GM21619 (cell line): ENCODE measurements around the gene BLM.
"Not testable (repeated sequence)": the region's sequence is repeated elsewhere in the genome, so short reads cannot be mapped to it uniquely, and the experiment has no call there.

ENCODE experiments used
- ATAC-seq: cut with Tn5 transposase; IDR thresholded peaks from one replicate; pipeline ENCODE4 v1.9.1; 2021; ENCODE audit not compliant: unreplicated experiment

The BLM gene

GRCh38 chr15:90716976-90717821, at the start of gene BLM:
BLM (plus strand) TSS chr15:90717346; CDS start chr15:90747393, 30,047 bp downstream.
- peak; percentile 99 for ATAC-seq

DNA sequence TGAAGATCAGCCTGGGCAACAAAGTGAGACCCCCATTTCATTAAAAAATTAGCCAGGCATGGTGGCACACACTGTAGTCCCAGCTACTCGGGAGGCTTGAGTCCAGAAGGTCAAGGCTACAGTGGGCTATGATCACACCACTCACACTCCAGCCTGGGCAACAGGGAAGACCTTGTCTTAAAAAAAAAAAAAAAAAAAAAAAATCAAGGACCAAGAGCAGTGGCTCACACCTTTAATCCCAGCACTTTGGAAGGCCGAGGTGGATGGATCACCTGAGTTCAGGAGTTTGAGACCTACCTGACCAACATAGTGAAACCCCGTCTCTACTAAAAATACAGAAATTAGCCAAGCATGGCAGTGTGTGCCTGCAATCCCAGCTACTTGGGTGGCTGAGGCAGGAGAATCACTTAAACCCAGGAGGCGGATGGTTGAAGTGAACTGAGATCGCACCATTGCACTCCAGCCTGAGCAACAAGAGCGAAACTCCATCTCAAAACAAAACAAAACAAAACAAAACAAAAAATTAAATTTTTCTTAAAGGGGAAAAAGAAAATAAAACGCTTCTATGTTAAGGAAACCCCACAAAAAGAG, 49.3 kb upstream of the BLM start:
- ATAC-seq: not testable (repeated sequence)

GRCh38 chr15:90670631-90671030, 46.5 kb upstream of the BLM start:
- not testable (repeated sequence) for ATAC-seq

DNA sequence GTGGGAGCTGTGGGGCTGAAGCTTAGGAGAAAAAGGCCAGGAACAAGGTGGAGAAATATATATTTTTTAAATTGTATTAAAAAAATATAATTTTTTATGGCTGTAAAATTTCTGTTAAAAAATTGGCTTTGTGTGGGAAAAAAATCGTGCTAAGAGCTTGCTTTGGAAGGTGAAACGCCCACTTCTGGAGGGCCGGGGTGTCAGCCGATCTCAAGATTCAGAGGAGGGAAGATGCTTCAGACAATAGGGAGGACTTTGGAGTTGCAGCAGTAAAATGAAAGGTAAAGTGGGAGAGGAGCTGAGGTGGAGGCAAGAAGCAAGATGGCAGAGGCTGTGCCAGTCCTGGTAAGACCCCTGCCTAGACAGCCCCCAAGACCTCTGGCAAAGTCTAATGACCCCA, 45.9 kb upstream of the BLM start:
- no peak for ATAC-seq

- not testable (repeated sequence) for ATAC-seq
These were observed 43.8 kb upstream of the BLM start for GRCh38 chr15:90673357-90673756.

- no peak for ATAC-seq
These were observed 42.7 kb upstream of the BLM start for GRCh38 chr15:90674476-90674875.

DNA sequence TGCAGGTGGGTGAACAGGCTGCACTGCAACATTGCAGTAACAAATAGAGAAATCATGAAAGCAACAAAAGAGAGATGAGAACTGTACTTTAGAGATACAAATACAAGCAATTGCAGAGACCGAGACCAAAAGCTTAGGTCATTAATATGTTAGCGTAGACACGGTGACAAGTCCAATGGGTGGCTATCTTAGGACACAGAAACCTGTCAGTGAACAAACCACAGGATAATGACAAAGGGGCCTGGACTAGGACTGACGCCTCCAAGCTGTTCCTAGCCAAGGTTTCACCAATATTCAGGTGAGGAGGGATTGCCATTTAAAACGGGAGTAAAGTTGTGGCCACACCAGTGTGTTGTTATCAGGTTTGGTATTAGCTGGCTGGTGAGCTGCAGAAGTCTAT, 41.7 kb upstream of the BLM start:
- no peak for ATAC-seq

DNA sequence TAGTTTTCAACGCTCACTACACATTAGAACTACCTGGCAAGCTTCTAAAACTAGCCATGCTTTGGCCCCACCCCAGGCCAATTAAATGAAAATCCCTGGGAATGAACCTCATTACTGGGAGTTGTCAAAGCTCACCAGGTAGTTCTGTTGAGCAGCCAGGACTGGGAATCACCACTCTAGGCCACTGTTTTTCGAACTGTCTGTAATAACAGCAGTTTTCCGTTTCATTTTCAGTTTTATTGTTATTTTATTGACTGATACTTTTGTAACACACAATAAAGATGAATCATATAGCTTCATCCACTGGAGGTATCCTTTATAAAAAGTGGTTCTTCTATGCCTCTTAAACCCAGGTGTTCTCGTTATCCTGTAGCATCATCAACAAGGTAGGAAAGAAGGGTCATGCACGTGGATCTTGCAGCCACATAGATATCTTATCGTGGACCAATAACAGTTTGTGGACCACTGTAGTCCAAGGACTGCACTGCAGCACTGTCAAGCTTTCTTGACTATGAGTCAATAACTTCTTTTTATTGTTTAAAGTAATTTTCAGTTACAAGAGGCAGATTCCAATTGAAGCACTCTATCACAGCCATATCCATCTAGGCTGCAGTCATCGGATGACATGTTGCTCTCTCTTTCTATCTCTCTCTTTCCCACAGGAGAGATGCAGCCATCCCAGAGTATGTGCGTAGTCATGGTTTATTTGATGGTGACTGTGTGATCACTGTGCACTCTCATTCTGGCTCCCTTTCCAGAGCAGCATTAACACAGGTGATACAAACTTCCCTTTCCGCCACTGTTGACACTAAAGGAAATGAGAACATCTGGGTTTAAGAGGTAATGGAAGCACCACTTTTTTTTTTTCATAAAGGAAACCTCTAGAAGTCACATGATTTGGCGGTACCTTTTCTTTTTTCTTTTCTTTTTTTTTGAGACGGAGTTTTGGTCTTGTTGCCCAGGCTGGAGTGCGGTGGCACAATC, 39.0 kb upstream of the BLM start:
- no peak for ATAC-seq

DNA sequence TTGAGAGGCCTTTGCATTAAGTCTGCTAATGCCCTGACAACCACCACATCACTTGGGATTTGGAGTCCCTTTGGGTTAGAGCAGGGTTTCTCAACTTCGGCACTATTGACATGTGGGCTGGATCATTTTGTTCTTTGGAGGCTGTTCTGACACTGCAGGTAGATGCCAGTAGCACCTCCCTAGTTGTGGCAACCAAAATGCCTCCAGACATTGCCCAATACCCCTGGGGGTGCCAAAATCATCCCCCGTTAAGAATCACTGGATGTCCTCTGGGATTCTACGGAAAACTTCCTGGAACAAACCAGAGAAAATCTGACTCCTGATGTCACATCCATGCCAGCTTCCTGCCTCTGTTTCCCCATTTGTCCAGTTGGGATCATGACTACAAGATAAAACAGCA, 37.2 kb upstream of the BLM start:
- no peak for ATAC-seq

GRCh38 chr15:90680371-90680935, 36.7 kb upstream of the BLM start:
- no peak for ATAC-seq

GRCh38 chr15:90681056-90681455, 36.1 kb upstream of the BLM start:
- no peak for ATAC-seq

DNA sequence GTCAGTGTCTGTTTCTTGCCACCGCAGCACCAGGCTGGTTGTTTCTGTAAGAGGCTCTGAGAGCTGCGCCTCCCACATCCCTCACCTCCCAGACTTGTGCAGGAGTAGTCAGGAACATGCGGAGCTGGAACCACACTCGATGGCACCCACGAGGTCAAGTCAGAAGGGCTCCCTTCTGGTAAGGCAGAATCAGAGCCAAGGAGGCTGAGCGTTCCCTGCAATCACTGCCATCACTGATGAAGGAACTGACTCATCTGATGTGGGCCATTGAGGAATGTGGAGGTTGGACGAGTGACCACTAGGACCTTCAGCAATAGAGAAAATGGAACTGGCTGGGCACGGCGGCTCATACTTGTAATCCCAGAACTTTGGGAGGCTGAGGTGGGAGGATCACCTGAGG, 35.7 kb upstream of the BLM start:
- ATAC-seq: no peak

- ATAC-seq: no peak
These were observed 33.8 kb upstream of the BLM start for GRCh38 chr15:90683371-90683770.

- no peak for ATAC-seq
These were observed 33.3 kb upstream of the BLM start for GRCh38 chr15:90683876-90684275.

DNA sequence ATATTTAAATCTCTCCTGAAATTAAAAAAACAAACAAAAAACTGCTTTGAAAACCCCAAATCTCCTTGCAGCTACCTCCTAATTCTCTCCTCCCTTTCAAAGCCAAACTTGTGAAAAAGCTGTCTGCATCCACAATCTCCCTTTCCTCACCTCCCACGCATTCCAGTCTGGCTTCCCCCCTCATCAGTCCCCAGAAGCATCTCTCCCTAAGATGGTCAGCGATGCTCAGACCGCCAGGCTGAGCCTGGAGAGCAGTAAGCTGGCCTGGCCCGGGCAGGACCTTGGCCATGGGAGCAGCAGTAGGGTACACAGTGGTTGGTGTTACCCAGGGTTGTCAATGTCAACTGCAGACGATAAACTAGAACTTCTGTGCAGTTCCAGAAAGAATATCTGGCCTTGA, 32.9 kb upstream of the BLM start:
- no peak for ATAC-seq

GRCh38 chr15:90685591-90686434, 31.3 kb upstream of the BLM start:
- peak; percentile 21 for ATAC-seq

DNA sequence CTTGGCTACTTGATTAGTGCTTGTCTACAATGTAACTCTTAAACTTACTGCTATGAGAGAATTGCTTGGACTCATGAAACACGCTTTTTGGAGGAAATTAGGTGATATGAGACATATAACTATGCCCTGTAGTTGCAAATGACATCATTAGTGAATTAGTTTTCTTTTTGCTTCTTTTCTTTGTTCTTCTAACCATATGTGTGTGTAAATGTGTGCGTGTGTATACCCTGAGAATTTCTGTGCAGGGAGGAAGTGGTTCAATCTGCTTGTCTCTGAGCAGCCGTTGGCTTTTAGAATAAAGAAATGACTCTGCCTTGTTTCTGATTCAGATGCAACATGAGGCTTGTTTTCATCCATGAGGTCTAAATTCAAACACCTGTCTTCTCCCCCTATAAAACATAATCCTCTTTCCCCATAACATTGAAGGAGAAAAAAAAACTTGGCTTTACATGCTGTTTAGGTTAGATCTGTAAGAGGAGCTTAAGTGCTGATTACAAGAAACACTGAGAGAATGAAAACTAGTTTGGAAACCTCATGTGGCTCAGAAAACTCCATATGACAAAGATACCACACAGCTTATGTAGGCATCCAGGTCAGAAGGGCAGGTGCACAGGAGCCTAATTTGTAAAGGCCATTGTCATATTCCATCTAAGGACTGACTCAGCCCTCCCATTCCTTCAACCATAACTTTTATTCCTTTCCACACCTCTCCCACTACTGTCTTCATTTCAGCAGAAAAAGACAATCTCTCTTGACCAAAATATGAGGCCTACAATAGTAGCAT, 30.5 kb upstream of the BLM start:
- peak; percentile 88 for ATAC-seq

- not testable (repeated sequence) for ATAC-seq
These were observed 27.7 kb upstream of the BLM start for GRCh38 chr15:90689326-90689961.

DNA sequence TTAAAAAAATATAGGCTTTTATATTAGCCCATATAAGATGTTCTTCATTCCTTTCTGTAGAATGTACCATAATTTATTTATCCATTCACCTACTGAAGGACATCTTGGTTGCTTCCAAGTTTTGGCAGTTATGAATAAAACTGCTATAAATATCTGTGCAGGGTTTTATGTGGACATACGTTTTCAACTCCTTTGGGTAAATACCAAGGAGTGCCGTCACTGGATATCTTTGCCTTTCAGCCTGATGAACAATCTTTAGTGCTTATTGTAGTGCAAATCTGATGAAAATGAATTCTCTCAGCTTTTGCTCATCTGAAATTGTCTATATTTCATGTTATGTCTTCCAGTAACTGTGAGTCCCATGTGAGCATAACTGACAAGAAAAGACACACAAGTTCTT, 26.6 kb upstream of the BLM start:
- no peak for ATAC-seq
